ENCODE data around the gene PARP15. TPM values are rescaled to one million over a fixed set of nuclear protein-coding genes. Genes with fewer than 3 reads are reported as not detected.

The PARP15 gene
- total and polyA plus RNA-seq, 4 experiments from 2014 or later: 7.6 to 78.0 (median 43.2) TPM

DNA sequence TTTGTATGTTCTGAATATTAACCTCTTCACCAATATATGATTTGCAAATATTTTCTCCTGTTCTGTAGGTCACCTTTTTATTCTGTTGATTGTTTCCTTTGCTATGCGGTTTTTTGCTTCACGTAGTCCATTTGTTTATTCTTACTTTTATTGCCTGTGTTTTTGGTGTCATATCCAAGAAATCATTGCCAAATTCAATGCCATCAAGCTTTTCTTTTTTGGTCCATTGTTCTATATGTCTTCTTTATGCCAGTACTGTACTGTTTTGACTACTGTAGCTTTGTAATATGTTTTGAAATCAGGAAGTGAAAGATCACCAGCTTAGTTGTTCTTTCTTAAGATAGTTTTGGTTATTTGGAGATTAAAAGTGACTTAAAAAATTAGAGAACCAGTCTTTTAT, 4.2 kb downstream of the PARP15 start:
- Mint-ChIP-seq H3K4me1 (peaks cover 24 to 62% (median 36%) of the 10 kb centered on the region in 4 donors), H3K9me3 (peaks cover 0 to 32% (median 25%) of the 10 kb centered on the region in 8 donors), H3K4me3 (peak overlapping the region in 2 of 8 donors; percentile 3 to 11), H3K27me3 (no peaks in the 10 kb centered on the region), H3K27ac (peak overlapping the region in 1 of 7 donors; percentile 59), H3K36me3 (peaks cover 46% of the 10 kb centered on the region in 2 donors)
- peaks cover 0 to 5% of the 10 kb centered on the region in 2 donors for H3K9me3 ChIP-seq (ENCODE audit: control insufficient read depth in 1 of 2, low read length in 2 of 2)
- no peaks in the 10 kb centered on the region for H3K27me3 ChIP-seq (ENCODE audit: insufficient read depth, low read length)
- no peak for DNase-seq
- POLR2A ChIA-PET (ENCODE audit: partially characterized antibody): interaction anchor here (0.7 to 0.8 kb wide), 3 partner anchors 8 to 198 kb away, joined by 3 read pairs; partner anchors contain the start of gene FAM162A
- intact Hi-C loops (cut with micrococcal nuclease): no loop called here
- H3K27ac ChIP-seq (ENCODE audit: low read depth, low read length): no peak overlapping the region
- H3K4me1 ChIP-seq (ENCODE audit: insufficient read depth, low read length): peaks cover 26% of the 10 kb centered on the region
- H3K4me3 ChIP-seq (ENCODE audit: low read length in 2 of 2): no peak overlapping the region
- CTCF ChIA-PET (ENCODE audit: partially characterized antibody): interaction anchor here (1.0 to 1.4 kb wide), 2 partner anchors 10 to 97 kb away, joined by 3 to 7 read pairs; no protein-coding TSS in a partner anchor
- H3K36me3 ChIP-seq (ENCODE audit: insufficient read depth, low read length): no peaks in the 10 kb centered on the region

DNA sequence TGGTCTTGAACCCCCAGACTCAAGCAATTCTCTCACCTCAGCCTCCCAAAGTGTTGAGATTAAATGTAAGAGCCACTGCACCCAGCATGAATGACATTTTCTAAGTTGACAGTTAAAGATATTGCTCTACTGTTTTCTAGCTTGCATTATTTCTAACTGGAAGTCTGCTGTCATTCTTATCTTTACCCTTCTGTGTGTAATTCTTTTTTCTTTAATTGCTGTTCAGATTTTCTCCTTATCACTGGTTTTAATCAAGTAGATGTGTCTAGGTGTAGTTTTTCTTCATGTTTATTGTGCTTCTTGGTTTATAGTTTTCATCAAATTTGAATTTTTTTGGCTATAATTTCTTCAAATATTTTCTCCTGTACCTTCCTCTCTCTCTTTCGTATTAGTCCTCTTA, 4.9 kb downstream of the PARP15 start:
- no peak for DNase-seq
- no peak overlapping the region for H3K27ac ChIP-seq (ENCODE audit: low read depth, low read length)
- intact Hi-C loops (cut with micrococcal nuclease): no loop called here
- no peaks in the 10 kb centered on the region for H3K36me3 ChIP-seq (ENCODE audit: insufficient read depth, low read length)
- Mint-ChIP-seq H3K36me3 (peaks cover 44 to 50% of the 10 kb centered on the region in 2 donors), H3K9me3 (peaks cover 0 to 32% (median 25%) of the 10 kb centered on the region in 8 donors), H3K27ac (peak overlapping the region in 3 of 7 donors; percentile 22 to 66 (median 38)), H3K4me3 (peak overlapping the region in 1 of 8 donors; percentile 3), H3K4me1 (peaks cover 23 to 60% (median 35%) of the 10 kb centered on the region in 4 donors), H3K27me3 (no peaks in the 10 kb centered on the region)
- ChIA-PET CTCF (ENCODE audit: partially characterized antibody) (interaction anchor here (1.0 to 1.4 kb wide), 2 partner anchors 11 to 97 kb away, joined by 3 to 7 read pairs; no protein-coding TSS in a partner anchor), POLR2A (ENCODE audit: partially characterized antibody) (interaction anchor here (0.8 kb wide), 2 partner anchors 9 to 12 kb away, joined by 3 read pairs; no protein-coding TSS in a partner anchor)
- H3K27me3 ChIP-seq (ENCODE audit: insufficient read depth, low read length): no peaks in the 10 kb centered on the region
- H3K9me3 ChIP-seq (ENCODE audit: control insufficient read depth in 1 of 2, low read length in 2 of 2): peaks cover 0 to 5% of the 10 kb centered on the region in 2 donors
- peaks cover 25% of the 10 kb centered on the region for H3K4me1 ChIP-seq (ENCODE audit: insufficient read depth, low read length)
- no peak overlapping the region for H3K4me3 ChIP-seq (ENCODE audit: low read length in 2 of 2)

DNA sequence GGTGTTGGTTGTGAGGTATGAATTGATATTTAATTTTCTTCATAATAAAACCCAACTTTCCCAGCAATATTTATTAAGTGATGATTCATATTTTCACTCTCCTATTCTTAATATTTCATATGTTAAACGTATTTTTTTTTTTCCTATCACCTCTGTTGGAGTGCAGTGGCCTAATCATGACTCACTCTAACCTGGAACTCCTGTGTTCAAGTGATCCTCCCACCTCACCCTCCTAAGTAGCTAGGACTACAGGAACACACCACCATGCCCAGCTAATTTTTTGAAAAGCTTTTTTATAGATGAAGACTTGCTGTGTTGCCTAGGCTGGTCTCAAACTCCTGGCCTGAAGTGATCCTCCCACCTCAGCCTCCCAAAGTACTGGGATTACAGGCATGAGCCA, 8.6 kb downstream of the PARP15 start:
- Histone ChIP-seq H3K27me3 (ENCODE audit: insufficient read depth, low read length) (no peaks in the 10 kb centered on the region), H3K27ac (ENCODE audit: low read depth, low read length) (no peak overlapping the region), H3K4me1 (ENCODE audit: insufficient read depth, low read length) (peaks cover 14% of the 10 kb centered on the region), H3K4me3 (ENCODE audit: low read length in 2 of 2) (no peak overlapping the region), H3K9me3 (ENCODE audit: control insufficient read depth in 1 of 2, low read length in 2 of 2) (peaks cover 0 to 5% of the 10 kb centered on the region in 2 donors), H3K36me3 (ENCODE audit: insufficient read depth, low read length) (no peaks in the 10 kb centered on the region)
- Mint-ChIP-seq H3K4me1 (peaks cover 14 to 39% (median 21%) of the 10 kb centered on the region in 4 donors), H3K4me3 (no peak overlapping the region), H3K9me3 (peaks cover 0 to 32% (median 24%) of the 10 kb centered on the region in 8 donors), H3K27ac (no peak overlapping the region), H3K36me3 (peaks cover 43 to 48% of the 10 kb centered on the region in 2 donors), H3K27me3 (no peaks in the 10 kb centered on the region)
- no peak for DNase-seq
- CTCF ChIA-PET (ENCODE audit: partially characterized antibody): no interaction called here
- POLR2A ChIA-PET (ENCODE audit: partially characterized antibody): interaction anchor here (2.9 kb wide), 1 partner anchor 21 kb away, joined by 12 read pairs; the partner anchor contains the start of genes DTX3L and PARP9
- intact Hi-C loops (cut with micrococcal nuclease): no loop called here

DNA sequence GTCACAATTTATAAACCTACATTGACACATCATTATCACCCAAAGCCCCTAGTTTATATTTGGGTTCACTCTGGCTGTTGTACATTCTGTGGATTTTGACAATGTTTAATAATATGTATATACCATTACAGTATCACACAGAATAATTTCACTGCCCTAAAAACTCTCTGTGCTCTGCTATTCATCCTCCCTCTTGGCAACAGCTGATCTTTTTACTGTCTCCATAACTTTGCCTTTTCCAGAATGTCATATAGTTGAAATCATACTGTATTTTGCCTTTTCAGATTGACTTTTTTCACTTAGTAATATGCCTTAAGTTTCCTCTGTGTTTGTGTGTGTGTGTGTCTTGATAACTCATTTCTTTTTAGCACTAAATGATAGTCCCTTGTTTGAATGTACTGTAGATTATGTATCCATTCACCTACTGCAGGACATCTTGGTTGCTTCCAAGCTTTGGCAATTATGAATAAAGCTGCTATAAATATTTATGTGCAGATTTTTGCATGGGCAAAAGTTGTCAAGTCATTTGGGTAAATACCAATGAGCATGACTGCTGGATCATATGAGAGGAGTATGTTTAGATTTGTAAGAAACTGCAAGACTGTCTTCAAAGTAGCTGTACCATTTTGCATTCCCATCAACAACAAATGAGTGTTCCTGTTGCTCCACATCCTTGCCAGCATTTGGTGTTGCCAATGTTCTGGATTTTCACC, 9.5 kb downstream of the PARP15 start:
- H3K27ac Mint-ChIP-seq: peak overlapping the region in 1 of 7 donors; percentile 72
- ChIA-PET POLR2A (ENCODE audit: partially characterized antibody) (no interaction called here), CTCF (ENCODE audit: partially characterized antibody) (interaction anchor here (1.0 to 1.4 kb wide), 3 partner anchors 9 to 33 kb away, joined by 3 read pairs; partner anchors contain the start of gene PARP15)
- peaks cover 40 to 44% of the 10 kb centered on the region in 2 donors for H3K36me3 Mint-ChIP-seq
- intact Hi-C loops (cut with micrococcal nuclease): no loop called here
- Histone ChIP-seq H3K9me3 (ENCODE audit: control insufficient read depth in 1 of 2, low read length in 2 of 2) (peaks cover 0 to under 1% of the 10 kb centered on the region in 2 donors), H3K27me3 (ENCODE audit: insufficient read depth, low read length) (no peaks in the 10 kb centered on the region), H3K36me3 (ENCODE audit: insufficient read depth, low read length) (no peaks in the 10 kb centered on the region), H3K4me3 (ENCODE audit: low read length in 2 of 2) (no peak overlapping the region), H3K27ac (ENCODE audit: low read depth, low read length) (no peak overlapping the region), H3K4me1 (ENCODE audit: insufficient read depth, low read length) (peaks cover 14% of the 10 kb centered on the region)
- H3K4me3 Mint-ChIP-seq: peak overlapping the region in 1 of 8 donors; percentile 48
- no peaks in the 10 kb centered on the region for H3K27me3 Mint-ChIP-seq
- peaks cover 14 to 33% (median 20%) of the 10 kb centered on the region in 4 donors for H3K4me1 Mint-ChIP-seq
- H3K9me3 Mint-ChIP-seq: peaks cover 0 to 24% (median 17%) of the 10 kb centered on the region in 8 donors
- DNase-seq: no peak

DNA sequence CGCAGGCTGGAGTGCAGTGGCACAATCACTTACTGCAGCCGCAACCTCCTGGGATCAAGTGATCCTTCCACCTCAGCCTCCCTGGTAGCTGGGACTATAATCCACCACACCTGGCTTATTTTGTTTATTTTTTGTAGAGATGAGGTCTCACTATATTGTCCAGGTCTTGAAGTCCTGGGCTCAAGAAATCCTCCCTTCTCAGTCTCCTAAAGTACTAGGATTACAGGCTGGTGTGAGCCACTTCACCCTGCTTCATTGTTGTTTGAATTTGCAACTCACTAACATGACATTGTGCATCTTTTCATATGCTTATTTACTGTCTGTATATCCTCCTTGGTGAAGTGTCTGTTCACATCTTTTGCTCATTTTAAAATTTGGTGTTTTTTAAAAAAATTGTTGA, 10.1 kb downstream of the PARP15 start:
- H3K27ac Mint-ChIP-seq: peak overlapping the region in 1 of 7 donors; percentile 13
- Histone ChIP-seq H3K9me3 (ENCODE audit: control insufficient read depth in 1 of 2, low read length in 2 of 2) (no peaks in the 10 kb centered on the region), H3K4me3 (ENCODE audit: low read length in 2 of 2) (no peak overlapping the region), H3K27ac (ENCODE audit: low read depth, low read length) (no peak overlapping the region), H3K36me3 (ENCODE audit: insufficient read depth, low read length) (no peaks in the 10 kb centered on the region), H3K4me1 (ENCODE audit: insufficient read depth, low read length) (peaks cover 14% of the 10 kb centered on the region), H3K27me3 (ENCODE audit: insufficient read depth, low read length) (no peaks in the 10 kb centered on the region)
- H3K4me3 Mint-ChIP-seq: no peak overlapping the region
- CTCF ChIA-PET (ENCODE audit: partially characterized antibody): interaction anchor here (1.0 to 1.4 kb wide), 5 partner anchors 9 to 32 kb away, joined by 3 to 5 read pairs (median 3); partner anchors contain the start of gene PARP15
- POLR2A ChIA-PET (ENCODE audit: partially characterized antibody): no interaction called here
- H3K27me3 Mint-ChIP-seq: no peaks in the 10 kb centered on the region
- no peak for DNase-seq
- peaks cover 14 to 37% (median 20%) of the 10 kb centered on the region in 4 donors for H3K4me1 Mint-ChIP-seq
- peaks cover 0 to 18% (median 11%) of the 10 kb centered on the region in 8 donors for H3K9me3 Mint-ChIP-seq
- H3K36me3 Mint-ChIP-seq: peaks cover 38 to 41% of the 10 kb centered on the region in 2 donors
- intact Hi-C loops (cut with micrococcal nuclease): no loop called here

DNA sequence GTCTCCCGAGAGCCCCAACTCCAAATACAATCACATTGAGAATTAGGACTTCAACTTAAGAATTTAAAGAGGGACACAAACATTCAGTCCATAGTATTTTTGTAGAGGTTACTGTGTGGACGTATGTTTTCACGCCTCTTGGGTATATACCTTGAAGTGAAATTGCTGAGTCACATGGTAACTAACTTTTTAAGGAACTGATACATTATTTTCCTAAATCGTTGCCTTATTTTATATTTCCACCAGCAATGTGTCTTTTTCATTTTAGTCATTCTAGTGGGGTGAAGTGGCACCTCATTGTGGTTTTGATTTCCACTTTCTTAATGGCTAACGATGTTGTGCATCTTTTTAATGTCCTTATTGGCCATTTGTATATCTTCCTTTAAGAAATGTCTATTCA, 11.8 kb downstream of the PARP15 start:
- Histone ChIP-seq H3K4me1 (ENCODE audit: insufficient read depth, low read length) (peaks cover 14% of the 10 kb centered on the region), H3K4me3 (ENCODE audit: low read length in 2 of 2) (no peak overlapping the region), H3K9me3 (ENCODE audit: control insufficient read depth in 1 of 2, low read length in 2 of 2) (no peaks in the 10 kb centered on the region), H3K36me3 (ENCODE audit: insufficient read depth, low read length) (no peaks in the 10 kb centered on the region), H3K27ac (ENCODE audit: low read depth, low read length) (no peak overlapping the region), H3K27me3 (ENCODE audit: insufficient read depth, low read length) (no peaks in the 10 kb centered on the region)
- no peaks in the 10 kb centered on the region for H3K27me3 Mint-ChIP-seq
- peaks cover 12 to 37% (median 17%) of the 10 kb centered on the region in 4 donors for H3K4me1 Mint-ChIP-seq
- H3K36me3 Mint-ChIP-seq: peaks cover 29 to 32% of the 10 kb centered on the region in 2 donors
- peaks cover 0 to under 1% (median 0%) of the 10 kb centered on the region in 8 donors for H3K9me3 Mint-ChIP-seq
- DNase-seq: no peak
- H3K4me3 Mint-ChIP-seq: no peak overlapping the region
- POLR2A ChIA-PET (ENCODE audit: partially characterized antibody): no interaction called here
- CTCF ChIA-PET (ENCODE audit: partially characterized antibody): no interaction called here
- intact Hi-C loops (cut with micrococcal nuclease): no loop called here
- H3K27ac Mint-ChIP-seq: no peak overlapping the region

DNA sequence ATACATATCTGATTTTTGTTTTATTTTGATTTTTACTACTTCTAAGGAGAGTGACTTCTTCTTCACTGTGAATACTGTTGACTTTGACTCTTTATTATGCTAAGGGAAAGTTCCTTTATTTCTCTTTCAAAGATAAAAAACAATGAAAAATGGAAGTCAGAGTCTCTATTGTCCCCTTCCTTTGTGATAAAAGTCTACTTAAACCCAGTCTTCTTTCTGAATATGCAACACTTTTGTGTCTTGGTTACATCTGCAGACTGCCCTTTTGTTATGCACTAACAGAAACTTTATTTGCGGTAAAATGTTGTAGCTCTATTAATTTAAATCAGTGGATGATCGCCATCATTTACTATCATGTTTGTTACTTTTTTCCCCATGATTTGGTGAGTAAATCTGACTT, 13.2 kb downstream of the PARP15 start:
- POLR2A ChIA-PET (ENCODE audit: partially characterized antibody): no interaction called here
- intact Hi-C loops (cut with micrococcal nuclease): no loop called here
- H3K4me1 ChIP-seq (ENCODE audit: insufficient read depth, low read length): peaks cover 14% of the 10 kb centered on the region
- CTCF ChIA-PET (ENCODE audit: partially characterized antibody): no interaction called here
- H3K27ac Mint-ChIP-seq: no peak overlapping the region
- no peak for DNase-seq
- H3K4me1 Mint-ChIP-seq: peaks cover 5 to 28% (median 14%) of the 10 kb centered on the region in 4 donors
- H3K27me3 Mint-ChIP-seq: no peaks in the 10 kb centered on the region
- no peak overlapping the region for H3K4me3 Mint-ChIP-seq
- H3K27me3 ChIP-seq (ENCODE audit: insufficient read depth, low read length): no peaks in the 10 kb centered on the region
- H3K4me3 ChIP-seq (ENCODE audit: low read length in 2 of 2): no peak overlapping the region
- H3K36me3 ChIP-seq (ENCODE audit: insufficient read depth, low read length): no peaks in the 10 kb centered on the region
- H3K27ac ChIP-seq (ENCODE audit: low read depth, low read length): no peak overlapping the region
- H3K9me3 ChIP-seq (ENCODE audit: control insufficient read depth in 1 of 2, low read length in 2 of 2): no peaks in the 10 kb centered on the region
- peaks cover 21 to 29% of the 10 kb centered on the region in 2 donors for H3K36me3 Mint-ChIP-seq
- peaks cover 0 to 3% (median 0%) of the 10 kb centered on the region in 8 donors for H3K9me3 Mint-ChIP-seq
